Neutrophil (primary cell): Measurements from ENCODE around the gene MARCHF4.

ENCODE experiments used
- H3K27ac ChIP-seq: fragments of 200-600 bp; sonication (generic); 2 replicates; pipeline ENCODE4 v1.5.1; 2016; ENCODE audit warnings: mild to moderate bottlenecking, moderate library complexity
- H3K27me3 ChIP-seq: fragments of 200-600 bp; sonication (generic); 2 replicates; pipeline ENCODE4 v1.6.0; 2016; ENCODE audit warnings: mild to moderate bottlenecking
- H3K36me3 ChIP-seq: fragments of 200-600 bp; sonication (generic); 2 replicates; pipeline ENCODE4 v1.5.1; 2017
- H3K4me1 ChIP-seq, 2 experiments: fragments of 200-600 bp in 1 of 2; sonication (generic) in 1 of 2; 1 replicate in 1 of 2; 2 replicates in 1 of 2; pipeline versions ENCODE4 v1.5.1 to v1.6.1; 2013 to 2016; ENCODE audit warnings: low read depth in 1 of 2, low read length in 1 of 2, mild to moderate bottlenecking in 1 of 2, moderate library complexity in 1 of 2; ENCODE audit not compliant: control insufficient read depth in 1 of 2, insufficient read depth in 1 of 2
- H3K4me3 ChIP-seq, 2 experiments: fragments of 200-600 bp in 1 of 2; sonication (generic) in 1 of 2; 1 replicate in 1 of 2; 2 replicates in 1 of 2; pipeline ENCODE4 v1.5.1; 2013 to 2016; ENCODE audit warnings: low read depth in 1 of 2, low read length in 1 of 2, mild to moderate bottlenecking in 1 of 2, moderate library complexity in 1 of 2
- H3K9me3 ChIP-seq: fragments of 200-600 bp; sonication (generic); 2 replicates; pipeline ENCODE4 v1.5.1; 2016
- TF ChIP-seq, protein P1 (sequence below): fragments of 200-600 bp; sonication (generic); IDR thresholded peaks from 2 replicates; pipeline ENCODE4 v1.5.1; 2016; ENCODE audit warnings: antibody characterized with exemption

MARCHF4 gene

DNA sequence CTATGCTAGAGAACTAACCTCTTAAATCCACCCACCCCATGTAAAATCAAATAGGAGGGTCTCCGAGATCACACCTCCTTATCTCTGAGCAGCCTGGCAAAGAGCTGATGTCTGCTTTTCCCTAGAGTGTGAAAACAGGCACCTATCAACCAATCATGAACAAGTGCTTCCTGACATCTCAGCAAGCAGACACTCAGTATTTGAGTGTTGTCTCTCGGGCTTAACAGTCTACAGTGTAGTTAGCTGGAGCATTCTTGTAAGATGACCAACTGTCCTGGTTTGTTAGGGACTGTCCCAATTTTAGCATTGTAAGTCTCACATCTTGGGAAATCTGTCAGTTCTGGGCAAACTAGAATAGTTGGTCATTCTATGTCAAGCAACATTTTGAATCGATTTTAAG is 26.4 kb downstream of the MARCHF4 start:
- Histone ChIP-seq H3K27ac (no peak overlapping the region), H3K9me3 (no peaks in the 10 kb centered on the region), H3K27me3 (no peaks in the 10 kb centered on the region), H3K4me3 (no peak overlapping the region), H3K4me1 (no peaks in the 10 kb centered on the region), H3K36me3 (no peaks in the 10 kb centered on the region)
- TF ChIP-seq, protein P1, sequence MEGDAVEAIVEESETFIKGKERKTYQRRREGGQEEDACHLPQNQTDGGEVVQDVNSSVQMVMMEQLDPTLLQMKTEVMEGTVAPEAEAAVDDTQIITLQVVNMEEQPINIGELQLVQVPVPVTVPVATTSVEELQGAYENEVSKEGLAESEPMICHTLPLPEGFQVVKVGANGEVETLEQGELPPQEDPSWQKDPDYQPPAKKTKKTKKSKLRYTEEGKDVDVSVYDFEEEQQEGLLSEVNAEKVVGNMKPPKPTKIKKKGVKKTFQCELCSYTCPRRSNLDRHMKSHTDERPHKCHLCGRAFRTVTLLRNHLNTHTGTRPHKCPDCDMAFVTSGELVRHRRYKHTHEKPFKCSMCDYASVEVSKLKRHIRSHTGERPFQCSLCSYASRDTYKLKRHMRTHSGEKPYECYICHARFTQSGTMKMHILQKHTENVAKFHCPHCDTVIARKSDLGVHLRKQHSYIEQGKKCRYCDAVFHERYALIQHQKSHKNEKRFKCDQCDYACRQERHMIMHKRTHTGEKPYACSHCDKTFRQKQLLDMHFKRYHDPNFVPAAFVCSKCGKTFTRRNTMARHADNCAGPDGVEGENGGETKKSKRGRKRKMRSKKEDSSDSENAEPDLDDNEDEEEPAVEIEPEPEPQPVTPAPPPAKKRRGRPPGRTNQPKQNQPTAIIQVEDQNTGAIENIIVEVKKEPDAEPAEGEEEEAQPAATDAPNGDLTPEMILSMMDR: no peak

- no peak overlapping the region for H3K27ac ChIP-seq
- no peaks in the 10 kb centered on the region for H3K9me3 ChIP-seq
- H3K4me3 ChIP-seq: no peak overlapping the region
- TF ChIP-seq, protein P1: no peak
- no peaks in the 10 kb centered on the region for H3K27me3 ChIP-seq
- H3K4me1 ChIP-seq: no peaks in the 10 kb centered on the region
- H3K36me3 ChIP-seq: no peaks in the 10 kb centered on the region
These were observed 27.4 kb downstream of the MARCHF4 start for GRCh38 chr2:216344950-216345300.

GRCh38 chr2:216344206-216344949 is 27.9 kb downstream of the MARCHF4 start:
- TF ChIP-seq, protein P1: no peak
- H3K27ac ChIP-seq: no peak overlapping the region
- no peak overlapping the region for H3K4me3 ChIP-seq
- no peaks in the 10 kb centered on the region for H3K4me1 ChIP-seq
- no peaks in the 10 kb centered on the region for H3K9me3 ChIP-seq
- H3K27me3 ChIP-seq: no peaks in the 10 kb centered on the region
- no peaks in the 10 kb centered on the region for H3K36me3 ChIP-seq

- TF ChIP-seq, protein P1: no peak
- no peak overlapping the region for H3K27ac ChIP-seq
- H3K27me3 ChIP-seq: no peaks in the 10 kb centered on the region
- H3K4me3 ChIP-seq: no peak overlapping the region
- H3K36me3 ChIP-seq: no peaks in the 10 kb centered on the region
- H3K4me1 ChIP-seq: no peaks in the 10 kb centered on the region
- no peaks in the 10 kb centered on the region for H3K9me3 ChIP-seq
These were observed 28.9 kb downstream of the MARCHF4 start for GRCh38 chr2:216343221-216343980.

GRCh38 chr2:216341121-216341520 is 31.2 kb downstream of the MARCHF4 start:
- no peaks in the 10 kb centered on the region for H3K4me1 ChIP-seq
- no peaks in the 10 kb centered on the region for H3K36me3 ChIP-seq
- H3K27me3 ChIP-seq: no peaks in the 10 kb centered on the region
- TF ChIP-seq, protein P1: no peak
- H3K4me3 ChIP-seq: no peak overlapping the region
- no peak overlapping the region for H3K27ac ChIP-seq
- no peaks in the 10 kb centered on the region for H3K9me3 ChIP-seq
